KBM-7 (cell line): ENCODE measurements around the gene REEP1.

Source experiments
- DNase-seq: peaks from one replicate; pipeline ENCODE4 v3.0.0-alpha.2; 2015
- in situ Hi-C: fragments of 300-500 bp; cut with MboI; formaldehyde crosslinking; loops from 2 replicates; pipeline ENCODE4 v1.14.3; 2020; ENCODE audit warnings: low sequenced_read_pairs, low pct_unique_long_range_greater_than_20kb, mixed read lengths

The REEP1 gene

GRCh38 chr2:86313341-86313740, 24.1 kb downstream of the REEP1 start:
- in situ Hi-C loops: no loop called here
- DNase-seq: no peak

- in situ Hi-C loops: no loop called here
- no peak for DNase-seq
Observed at GRCh38 chr2:86311879-86312278, 25.5 kb downstream of the REEP1 start.

- in situ Hi-C loops: no loop called here
- peak; percentile 9 for DNase-seq
Observed at GRCh38 chr2:86309966-86310365, 27.5 kb downstream of the REEP1 start.

- DNase-seq: no peak
- in situ Hi-C loops: no loop called here
Observed at GRCh38 chr2:86308984-86309695, 28.3 kb downstream of the REEP1 start.

GRCh38 chr2:86308356-86308755, 29.1 kb downstream of the REEP1 start:
- DNase-seq: no peak
- in situ Hi-C loops: no loop called here

- in situ Hi-C loops: no loop called here
- DNase-seq: no peak
Observed at GRCh38 chr2:86307431-86307830, 30.0 kb downstream of the REEP1 start.

- in situ Hi-C loops: no loop called here
- no peak for DNase-seq
Observed at GRCh38 chr2:86305915-86306254, 31.5 kb downstream of the REEP1 start.

- no peak for DNase-seq
- in situ Hi-C loops: no loop called here
Observed at GRCh38 chr2:86305195-86305914, 32.1 kb downstream of the REEP1 start.

GRCh38 chr2:86304416-86304815, 33.0 kb downstream of the REEP1 start:
- in situ Hi-C loops: no loop called here
- no peak for DNase-seq

- in situ Hi-C loops: no loop called here
- DNase-seq: no peak
Observed at GRCh38 chr2:86302320-86302719, 35.1 kb downstream of the REEP1 start.

GRCh38 chr2:86301711-86302202, 35.7 kb downstream of the REEP1 start:
- in situ Hi-C loops: no loop called here
- no peak for DNase-seq

GRCh38 chr2:86301009-86301408, 36.4 kb downstream of the REEP1 start:
- in situ Hi-C loops: no loop called here
- DNase-seq: no peak

GRCh38 chr2:86300496-86300895, 36.9 kb downstream of the REEP1 start:
- no peak for DNase-seq
- in situ Hi-C loops: no loop called here

- no peak for DNase-seq
- in situ Hi-C loops: no loop called here
Observed at GRCh38 chr2:86298411-86299390, 38.7 kb downstream of the REEP1 start.

- DNase-seq: peak; percentile 9
- in situ Hi-C loops: no loop called here
Observed at GRCh38 chr2:86297382-86298147, 39.9 kb downstream of the REEP1 start.

- in situ Hi-C loops: no loop called here
Observed at GRCh38 chr2:86296947-86297346, 40.5 kb downstream of the REEP1 start.

GRCh38 chr2:86295066-86295465, 42.4 kb downstream of the REEP1 start:
- no peak for DNase-seq
- in situ Hi-C loops: no loop called here

More at GRCh38 chr2:86296947-86297346, 40.5 kb downstream of the REEP1 start:
- DNase-seq: no peak

GRCh38 chr2:86293612-86294011, 43.8 kb downstream of the REEP1 start:
- in situ Hi-C loops: no loop called here
- DNase-seq: no peak
